Activated CD8-positive, alpha-beta memory T cell treated with anti-CD3 and anti-CD28 coated beads for 1 hour (primary cell): ENCODE results near the gene ERI3.

Experiments
- DNase-seq, 2 donors: peaks; one replicate each; pipeline ENCODE4 v3.0.0-alpha.2; 2020; ENCODE audit warnings: low read depth in 1 of 2; ENCODE audit errors: extremely low read depth in 1 of 2

ERI3 gene

GRCh38 chr1:44289530-44289929 is 65.5 kb downstream of the ERI3 start:
- no peak for DNase-seq

GRCh38 chr1:44288883-44289282 is 66.2 kb downstream of the ERI3 start:
- no peak for DNase-seq

DNA sequence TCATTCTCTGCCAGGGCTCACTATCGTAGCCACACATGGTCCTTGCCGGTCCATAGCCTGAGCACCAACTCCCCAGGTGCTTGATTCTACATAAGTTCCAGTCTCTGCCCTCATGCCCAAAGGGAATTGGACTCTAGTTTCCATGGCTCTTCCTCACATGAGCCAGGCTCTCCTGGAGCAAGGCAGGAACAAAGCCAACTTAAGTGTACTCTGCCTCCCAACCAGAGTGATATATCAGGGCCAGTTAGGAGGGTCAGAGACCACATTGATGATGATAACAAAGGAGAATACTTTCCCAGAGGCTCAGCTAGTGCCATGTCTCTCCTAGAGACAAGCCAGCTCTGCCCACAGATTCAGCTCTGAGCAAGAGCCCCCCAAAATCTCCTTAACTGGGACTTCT is 70.9 kb downstream of the ERI3 start:
- DNase-seq = no peak

DNA sequence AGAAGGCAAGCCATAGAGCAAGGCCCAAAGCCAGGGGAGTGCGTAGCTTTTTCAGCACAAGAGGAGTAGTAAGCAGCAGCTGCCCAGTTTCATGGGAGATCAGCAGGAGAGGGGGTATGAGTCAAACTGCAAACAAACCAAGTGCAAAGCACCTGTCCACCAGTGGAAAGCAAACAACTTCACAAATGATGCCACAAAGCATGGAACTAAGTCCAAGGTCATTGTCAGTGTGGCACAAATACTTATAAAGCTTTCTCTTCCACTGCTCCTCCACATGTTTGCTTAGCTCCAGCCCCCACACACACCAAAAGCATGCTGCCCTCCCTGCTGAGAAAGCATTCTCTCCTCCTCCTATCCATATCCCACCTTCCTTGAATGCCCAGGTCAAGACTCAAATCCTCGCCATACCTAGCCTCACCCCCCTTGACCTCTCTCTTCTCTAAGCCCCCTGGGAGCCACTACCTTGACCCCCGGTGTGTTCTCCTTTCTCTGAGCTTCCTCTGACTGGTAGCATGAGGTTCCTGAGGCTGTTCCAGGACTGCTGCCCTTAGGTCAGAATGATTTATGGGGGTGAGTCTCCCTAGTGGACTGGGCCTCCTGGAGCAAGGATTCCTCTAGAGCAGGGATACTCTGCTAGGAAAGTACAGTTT is 71.4 kb downstream of the ERI3 start:
- DNase-seq = no peak

DNA sequence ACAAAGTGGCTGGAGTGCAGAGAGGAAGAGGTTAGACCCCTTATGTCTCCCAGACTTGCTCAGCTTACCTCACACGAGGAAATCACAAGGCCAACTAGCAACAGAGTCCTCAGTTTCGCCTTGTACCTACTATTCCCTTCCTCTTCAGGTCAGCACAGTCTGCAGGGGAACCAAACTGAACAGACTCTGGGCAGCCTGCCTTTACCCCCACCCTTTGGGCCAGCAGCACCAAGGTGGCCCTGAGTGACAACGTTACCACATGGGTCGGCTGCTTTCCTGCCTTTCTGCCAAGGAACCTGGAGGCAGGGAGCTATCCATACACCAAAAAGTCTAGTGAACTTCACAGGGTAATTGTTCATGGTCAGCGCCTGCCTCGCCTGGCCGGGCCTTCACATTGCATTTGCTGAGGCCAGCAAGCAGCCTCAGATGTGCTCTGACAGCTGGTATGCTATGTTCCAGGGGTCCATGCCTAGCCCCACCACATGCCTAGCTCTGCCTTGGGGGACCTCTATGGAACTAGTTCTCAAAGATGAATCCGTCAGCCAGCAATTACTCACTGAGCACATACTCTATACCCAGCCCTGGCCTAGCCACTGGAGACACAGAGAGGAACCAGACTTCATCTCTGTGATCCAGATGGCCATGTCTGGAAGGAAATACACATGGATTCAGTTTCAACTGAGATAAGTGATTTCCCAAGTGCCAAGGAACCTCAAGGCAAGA is 72.2 kb downstream of the ERI3 start:
- no peak for DNase-seq

DNA sequence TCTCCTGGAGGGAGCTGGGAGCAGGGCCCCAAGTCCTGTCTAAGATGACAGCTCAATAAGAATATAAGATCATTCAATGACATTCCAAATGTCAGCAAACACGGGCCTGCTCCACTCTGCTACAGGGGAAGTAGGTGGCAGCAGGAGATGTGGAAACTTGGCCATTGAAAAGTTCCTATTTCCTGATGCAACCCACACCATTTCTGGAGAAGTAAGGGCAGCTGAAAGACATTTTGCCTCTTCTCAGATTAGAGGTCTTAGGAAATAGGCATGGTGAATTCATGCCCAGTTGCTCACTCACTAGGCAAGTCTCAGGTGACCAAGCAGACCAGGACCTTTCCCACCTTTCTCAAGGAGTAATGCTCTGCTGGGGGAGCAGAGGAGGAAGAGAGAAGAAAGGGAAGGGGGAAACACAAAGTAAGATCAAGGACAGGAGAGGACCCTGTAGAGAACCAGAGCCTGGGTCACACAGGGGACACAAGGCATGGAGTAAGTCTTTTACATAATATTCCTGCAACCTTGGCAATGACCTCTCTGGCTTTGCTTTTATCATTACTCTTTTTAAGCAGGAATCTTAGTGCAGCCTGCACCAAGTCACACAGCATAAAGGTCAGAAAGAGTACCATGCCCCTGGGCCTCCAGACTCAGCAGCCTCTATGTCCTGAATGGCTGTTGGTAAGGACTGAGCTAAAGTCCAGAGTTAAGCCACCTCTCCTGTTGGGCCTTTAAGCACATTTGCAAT is 72.9 kb downstream of the ERI3 start:
- DNase-seq = no peak

DNA sequence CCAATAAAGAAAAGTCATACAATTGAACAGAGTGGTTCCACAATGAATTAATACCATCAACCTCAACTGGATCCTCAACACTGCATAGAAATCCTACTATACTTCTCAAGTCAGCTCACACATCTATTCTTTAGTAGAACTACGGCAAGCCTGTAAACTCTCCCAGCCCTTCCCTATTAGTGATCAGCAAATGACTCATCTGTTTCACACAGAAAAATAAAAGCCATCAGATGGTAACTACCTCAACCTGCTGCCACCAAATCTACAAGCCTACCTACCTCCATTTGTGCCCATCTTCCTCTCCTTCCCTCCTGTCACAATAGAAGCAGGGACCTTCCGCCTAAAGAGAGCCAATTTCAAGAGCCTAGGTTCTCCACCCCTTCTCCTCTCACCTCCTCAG is 78.2 kb downstream of the ERI3 start:
- no peak for DNase-seq

GRCh38 chr1:44275991-44276405 is 79.1 kb downstream of the ERI3 start:
- DNase-seq = no peak

GRCh38 chr1:44275296-44275962 is 79.6 kb downstream of the ERI3 start:
- no peak for DNase-seq

DNA sequence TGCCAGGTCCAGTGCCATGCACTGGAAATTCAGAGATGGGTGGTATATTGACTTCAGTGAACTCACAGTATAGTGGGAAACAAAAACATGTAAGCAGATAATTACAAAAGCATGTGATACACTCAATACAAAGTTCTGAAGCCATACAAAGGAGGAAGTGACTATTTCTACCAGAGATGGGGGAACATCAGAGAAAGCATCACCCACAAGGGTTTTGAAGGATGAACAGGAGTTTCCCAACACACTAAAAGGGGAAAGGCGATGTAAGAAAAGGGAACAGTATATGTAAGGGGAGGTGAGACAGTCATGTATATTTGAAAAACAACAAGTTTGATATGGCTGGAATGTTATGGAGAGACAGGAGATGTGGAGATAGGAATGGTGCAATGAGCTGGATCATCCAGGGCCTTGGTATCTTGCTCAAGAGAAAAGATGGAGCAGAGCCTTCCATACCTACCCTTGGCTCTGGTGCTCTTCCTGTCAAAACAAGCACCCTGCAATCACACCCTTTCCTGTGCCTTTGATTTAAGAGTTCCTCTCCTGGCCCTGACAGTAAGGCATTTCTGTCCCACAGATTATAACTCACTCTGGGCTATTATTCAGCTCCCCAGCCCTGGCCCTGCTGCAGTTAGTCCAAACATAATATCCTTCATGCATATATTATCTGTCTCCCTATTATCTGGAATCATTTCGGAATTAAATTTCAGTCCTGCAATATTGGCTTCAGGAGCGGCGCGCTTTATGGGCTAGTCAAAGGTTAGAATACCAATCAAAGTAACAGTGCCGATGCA is 81.3 kb downstream of the ERI3 start:
- DNase-seq = no peak

DNA sequence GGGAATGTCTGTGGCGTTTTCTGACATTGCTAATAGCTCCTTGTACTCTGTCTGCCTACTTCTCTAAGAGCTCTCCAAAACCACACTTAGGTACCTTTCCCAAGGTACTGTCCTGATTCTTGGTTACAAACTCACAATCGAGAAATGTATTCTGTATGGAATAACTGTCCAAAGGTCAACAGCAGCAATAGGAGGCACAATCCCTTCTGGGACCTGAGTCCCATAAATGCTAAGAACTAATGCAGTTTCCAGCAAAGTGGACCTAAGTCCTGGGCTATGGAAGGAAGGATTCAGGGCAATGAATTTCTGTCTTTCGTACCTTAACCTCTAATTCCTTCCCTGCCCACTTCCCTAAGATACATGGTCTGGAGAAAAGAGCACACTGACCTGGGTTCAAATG is 82.1 kb downstream of the ERI3 start:
- no peak for DNase-seq

DNA sequence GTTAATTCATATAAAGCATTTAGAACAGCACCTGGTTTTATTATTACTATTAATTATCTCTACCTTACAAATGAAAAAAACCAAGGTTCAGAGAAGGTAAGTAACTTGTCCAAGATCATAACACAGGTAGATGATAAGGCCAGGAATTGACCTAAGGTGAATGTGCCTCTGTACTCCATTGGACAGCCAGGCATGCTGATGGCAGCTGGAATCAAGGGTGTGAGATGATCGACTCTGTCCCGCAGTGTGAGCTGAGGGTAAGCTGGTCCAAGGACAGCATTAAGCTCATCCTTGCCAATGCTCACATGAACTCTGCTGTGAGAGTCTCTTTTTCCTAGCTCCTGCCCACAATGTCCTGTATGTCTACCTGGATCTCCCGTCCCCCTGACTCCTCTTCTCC is 83.4 kb downstream of the ERI3 start:
- no peak for DNase-seq

DNA sequence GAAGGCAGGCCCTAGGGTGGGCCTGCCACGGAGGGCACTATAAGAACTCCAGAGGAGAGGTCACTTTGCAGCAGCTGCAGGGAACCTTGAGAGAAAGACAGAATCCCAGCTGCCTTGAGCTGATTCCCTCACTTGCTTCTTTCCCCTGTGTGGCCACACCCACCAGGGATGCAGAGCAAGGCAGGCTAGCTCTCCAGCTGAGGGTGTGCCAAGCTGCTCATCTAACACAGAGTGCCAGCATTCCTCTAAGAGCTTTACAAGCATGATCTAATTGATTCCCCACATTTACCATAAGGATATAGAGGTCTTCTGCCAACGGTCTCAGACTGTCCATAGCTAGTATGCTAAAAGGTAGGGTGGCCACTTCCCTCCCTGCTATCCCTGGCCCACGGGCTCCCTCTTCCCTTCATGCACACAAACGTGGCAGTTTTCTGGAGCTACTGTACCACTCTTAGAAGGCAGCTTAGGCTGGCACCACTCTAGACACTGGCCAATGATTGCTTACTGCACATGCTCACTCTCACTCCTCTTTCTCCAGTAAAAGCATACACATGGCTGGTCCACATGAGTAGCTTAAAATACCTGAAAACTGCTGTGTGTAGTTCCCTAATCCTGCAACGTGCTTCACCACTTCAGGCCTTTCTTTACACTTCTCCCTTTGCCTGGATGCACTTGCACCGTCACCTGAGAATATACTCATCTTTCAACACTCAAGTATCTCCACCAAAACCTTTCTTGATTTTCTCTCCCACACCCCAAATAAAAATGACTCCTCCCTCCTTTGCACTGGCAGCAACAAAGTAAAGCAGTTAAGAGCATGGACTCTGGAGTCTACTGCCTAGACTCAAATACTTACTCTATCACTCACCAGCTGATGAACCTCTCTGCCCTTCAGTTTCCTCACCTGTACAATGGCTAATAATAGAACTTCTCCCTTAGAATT is 84.1 kb downstream of the ERI3 start:
- no peak for DNase-seq

GRCh38 chr1:44268054-44268453 is 87.0 kb downstream of the ERI3 start:
- no peak for DNase-seq

DNA sequence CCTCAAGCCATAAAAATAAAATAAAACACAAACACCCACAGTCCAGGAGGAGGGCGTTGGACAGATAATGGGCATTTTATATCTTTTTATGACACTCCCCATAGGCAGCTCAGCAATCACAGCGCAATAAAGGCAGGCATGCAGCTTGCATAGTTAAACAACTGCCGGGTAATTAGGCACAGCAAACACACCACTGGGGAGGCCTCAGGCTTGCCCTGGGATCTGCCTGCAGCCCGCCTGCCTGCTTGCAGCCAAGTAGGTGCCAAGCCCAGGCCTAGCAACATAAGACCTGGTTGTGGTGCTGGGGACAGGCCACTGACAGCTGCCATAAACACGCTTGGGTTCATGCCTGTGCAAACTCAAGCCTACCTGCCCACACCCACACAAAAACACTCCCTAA is 87.6 kb downstream of the ERI3 start:
- no peak for DNase-seq

DNA sequence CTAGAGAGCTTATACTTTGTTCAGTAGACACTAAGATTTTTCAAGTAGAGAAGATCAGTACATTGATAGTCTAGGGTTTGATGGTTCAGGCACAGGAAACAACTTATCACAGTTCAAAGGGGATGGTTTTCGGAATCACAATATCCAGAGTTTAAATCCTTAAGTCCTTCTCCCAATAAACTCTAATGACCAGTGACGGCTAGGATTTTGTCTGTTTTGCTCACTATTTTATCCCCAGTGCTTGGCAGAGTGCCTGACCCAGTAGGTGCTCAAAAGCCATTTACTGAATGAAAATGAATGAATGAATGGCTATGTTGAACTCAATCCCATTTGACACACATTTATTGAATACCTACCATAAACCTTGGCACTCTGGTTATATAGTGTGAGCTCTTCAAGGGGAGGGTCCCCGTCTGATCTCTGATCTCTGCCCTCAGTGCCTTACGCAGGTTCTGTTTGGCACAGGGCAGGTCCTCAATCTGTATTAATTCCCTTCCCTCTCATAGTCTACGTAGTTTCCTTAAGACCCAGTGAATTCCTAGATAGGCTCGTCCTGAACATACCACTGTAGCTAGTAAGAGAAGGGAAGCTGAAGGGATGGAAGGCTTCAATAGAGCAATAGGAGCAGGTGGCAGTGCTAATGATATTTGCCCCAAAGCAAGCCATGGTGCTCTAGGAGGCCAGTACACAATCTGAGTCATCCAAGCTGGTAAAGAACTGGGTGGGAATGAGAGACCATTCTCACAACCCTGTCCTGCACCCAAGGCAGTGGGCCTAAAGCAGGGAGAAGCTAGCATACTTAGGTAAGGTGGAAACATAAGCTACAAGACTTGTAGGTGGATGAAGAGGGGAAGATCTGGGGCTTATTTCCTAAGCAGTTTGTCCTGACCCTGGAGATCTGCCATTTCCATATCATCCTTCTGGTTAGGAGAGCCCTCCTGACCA is 88.4 kb downstream of the ERI3 start:
- DNase-seq = no peak

DNA sequence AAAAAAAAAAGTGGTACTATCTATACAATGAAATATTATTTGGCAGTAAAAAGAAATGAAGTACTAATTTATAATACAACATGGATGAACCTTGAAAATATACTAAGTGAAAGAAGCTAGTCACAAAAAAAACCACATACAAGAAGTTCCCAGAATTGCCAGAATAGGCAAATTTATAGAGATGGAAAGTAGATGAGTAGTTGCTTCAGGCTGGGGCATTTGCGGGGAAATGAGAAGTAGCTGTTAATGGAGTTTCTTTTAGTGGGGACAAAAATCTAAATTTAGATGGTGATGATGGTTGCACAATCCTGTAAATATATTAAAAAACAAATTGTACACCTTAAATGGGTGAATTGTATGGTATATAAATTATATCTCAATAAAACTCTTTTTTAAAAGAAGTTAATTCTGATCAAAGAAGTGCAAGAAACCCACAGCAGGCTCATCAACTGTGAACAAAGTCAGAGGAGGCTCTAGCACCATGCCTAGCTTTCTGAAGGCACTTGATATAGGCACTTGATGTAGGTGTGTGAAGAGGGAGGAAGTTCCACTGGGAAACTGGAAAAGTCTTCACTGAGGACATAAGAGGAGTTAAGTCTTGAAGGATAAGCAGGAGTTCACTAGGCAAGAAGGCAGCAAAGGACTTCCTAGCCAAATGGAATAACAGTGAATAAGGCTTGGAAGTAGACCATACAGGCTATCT is 89.2 kb downstream of the ERI3 start:
- no peak for DNase-seq

DNA sequence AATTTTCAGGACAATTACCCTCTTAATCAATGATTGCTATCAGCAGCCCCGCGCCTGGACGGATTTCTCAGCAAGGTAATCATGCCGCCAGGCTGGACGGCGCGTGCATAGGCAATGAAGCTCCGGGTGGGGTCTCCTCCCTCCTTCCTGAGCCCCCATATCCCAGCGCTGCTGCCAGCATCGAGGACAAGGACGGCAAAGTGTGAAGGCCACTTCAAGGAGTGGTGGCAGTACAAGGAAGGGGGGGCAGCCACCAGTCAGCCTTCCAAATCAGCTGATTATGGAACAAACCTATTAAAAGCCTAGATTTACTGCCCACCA is 90.6 kb downstream of the ERI3 start:
- no peak for DNase-seq
